HL-60 (cell line): ENCODE results near the gene CD72. TPM values are rescaled to one million over a fixed set of nuclear protein-coding genes. Genes with fewer than 3 reads are reported as not detected.

Experiments used
- DNase-seq, 2 experiments: peaks; one replicate each; pipeline ENCODE4 v3.0.0-alpha.2; 2010 to 2020; ENCODE audit warnings: low read depth in 1 of 2, low spot score in 1 of 2
- H3K27ac ChIP-seq: fragments of 250-450 bp; sonication (Bioruptor Pico); replicated peaks from 2 replicates; pipeline ENCODE4 v1.5.1; 2020; ENCODE audit warnings: mild to moderate bottlenecking, moderate library complexity
- H3K27me3 ChIP-seq: fragments of 250-450 bp; sonication (Bioruptor Pico); 2 replicates; pipeline ENCODE4 v1.5.1; 2021; ENCODE audit warnings: mild to moderate bottlenecking, moderate library complexity; ENCODE audit not compliant: insufficient read depth, poor library complexity, severe bottlenecking
- H3K4me3 ChIP-seq: replicated peaks from 2 replicates; pipeline ENCODE4 v1.5.1; 2011; ENCODE audit warnings: mild to moderate bottlenecking, control low read depth, low read length; ENCODE audit not compliant: insufficient read depth
- CTCF ChIP-seq: IDR thresholded peaks from one replicate; pipeline ENCODE4 v1.5.1; 2011; ENCODE audit warnings: low read length, control low read depth, inconsistent platforms; ENCODE audit not compliant: insufficient read depth
- GABPA ChIP-seq: IDR thresholded peaks from 2 replicates; pipeline ENCODE4 v1.6.1; 2012; ENCODE audit warnings: low read depth
- POLR2AphosphoS5 ChIP-seq: IDR thresholded peaks from 2 replicates; pipeline ENCODE4 v1.6.1; 2012; ENCODE audit warnings: low read depth
- SPI1 ChIP-seq: IDR thresholded peaks from 2 replicates; pipeline ENCODE4 v1.6.1; 2012; ENCODE audit warnings: low read depth, mild to moderate bottlenecking, borderline replicate concordance
- microRNA-seq: library from miRNA; unstranded; fragments of <30 nt; microRNA quantifications from one replicate; pipeline ENCODE4, GENCODE V29; 2018
- TF ChIP-seq, protein P1 (sequence below): IDR thresholded peaks from 2 replicates; pipeline ENCODE4 v1.6.1; 2012; ENCODE audit warnings: low read depth; ENCODE audit not compliant: insufficient replicate concordance

CD72 gene

GRCh38 chr9:35560625-35561337 is 57.4 kb downstream of the CD72 start:
- no peak for DNase-seq
- no peak overlapping the region for H3K4me3 ChIP-seq
- H3K27me3 ChIP-seq = no peaks in the 10 kb centered on the region
- TF ChIP-seq GABPA = no peak
- no peak for TF ChIP-seq POLR2AphosphoS5
- TF ChIP-seq, protein P1, sequence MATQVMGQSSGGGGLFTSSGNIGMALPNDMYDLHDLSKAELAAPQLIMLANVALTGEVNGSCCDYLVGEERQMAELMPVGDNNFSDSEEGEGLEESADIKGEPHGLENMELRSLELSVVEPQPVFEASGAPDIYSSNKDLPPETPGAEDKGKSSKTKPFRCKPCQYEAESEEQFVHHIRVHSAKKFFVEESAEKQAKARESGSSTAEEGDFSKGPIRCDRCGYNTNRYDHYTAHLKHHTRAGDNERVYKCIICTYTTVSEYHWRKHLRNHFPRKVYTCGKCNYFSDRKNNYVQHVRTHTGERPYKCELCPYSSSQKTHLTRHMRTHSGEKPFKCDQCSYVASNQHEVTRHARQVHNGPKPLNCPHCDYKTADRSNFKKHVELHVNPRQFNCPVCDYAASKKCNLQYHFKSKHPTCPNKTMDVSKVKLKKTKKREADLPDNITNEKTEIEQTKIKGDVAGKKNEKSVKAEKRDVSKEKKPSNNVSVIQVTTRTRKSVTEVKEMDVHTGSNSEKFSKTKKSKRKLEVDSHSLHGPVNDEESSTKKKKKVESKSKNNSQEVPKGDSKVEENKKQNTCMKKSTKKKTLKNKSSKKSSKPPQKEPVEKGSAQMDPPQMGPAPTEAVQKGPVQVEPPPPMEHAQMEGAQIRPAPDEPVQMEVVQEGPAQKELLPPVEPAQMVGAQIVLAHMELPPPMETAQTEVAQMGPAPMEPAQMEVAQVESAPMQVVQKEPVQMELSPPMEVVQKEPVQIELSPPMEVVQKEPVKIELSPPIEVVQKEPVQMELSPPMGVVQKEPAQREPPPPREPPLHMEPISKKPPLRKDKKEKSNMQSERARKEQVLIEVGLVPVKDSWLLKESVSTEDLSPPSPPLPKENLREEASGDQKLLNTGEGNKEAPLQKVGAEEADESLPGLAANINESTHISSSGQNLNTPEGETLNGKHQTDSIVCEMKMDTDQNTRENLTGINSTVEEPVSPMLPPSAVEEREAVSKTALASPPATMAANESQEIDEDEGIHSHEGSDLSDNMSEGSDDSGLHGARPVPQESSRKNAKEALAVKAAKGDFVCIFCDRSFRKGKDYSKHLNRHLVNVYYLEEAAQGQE = no peak
- TF ChIP-seq CTCF = no peak
- no peak for TF ChIP-seq SPI1
- H3K27ac ChIP-seq = no peak overlapping the region

Small RNAs within 50 kb of the gene (microRNA-seq; reads per million reads assigned to microRNA genes)
- not detected for gene MIR4667
